ENCODE data around the gene PCDH10.

DNA sequence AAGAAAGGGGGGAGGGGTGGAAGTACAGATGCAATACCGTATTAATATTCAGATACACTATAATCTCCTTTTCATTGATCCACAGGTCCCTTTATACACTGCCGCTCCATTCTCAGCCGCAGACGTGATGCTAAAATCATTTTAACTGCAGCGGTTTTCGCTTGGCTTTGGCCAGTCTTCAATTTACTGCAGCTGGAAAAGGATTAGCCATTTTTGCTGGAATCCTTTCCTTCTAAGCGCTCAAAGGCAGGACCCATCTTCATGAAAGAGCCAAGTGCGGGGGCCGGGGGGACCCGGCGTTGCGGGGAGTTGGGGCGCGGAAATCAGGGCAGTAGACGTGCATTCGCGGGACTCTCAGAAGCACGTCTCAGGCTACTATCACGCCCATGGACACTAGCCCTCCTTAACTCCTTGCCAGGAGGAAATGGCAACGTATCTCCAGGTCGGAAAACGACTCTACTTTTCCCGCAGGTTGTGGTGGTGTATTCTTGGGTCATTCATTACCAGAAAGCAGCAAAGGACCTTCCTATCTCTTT is 1.7 kb upstream of the PCDH10 start:
- TF ChIP-seq, protein P1, sequence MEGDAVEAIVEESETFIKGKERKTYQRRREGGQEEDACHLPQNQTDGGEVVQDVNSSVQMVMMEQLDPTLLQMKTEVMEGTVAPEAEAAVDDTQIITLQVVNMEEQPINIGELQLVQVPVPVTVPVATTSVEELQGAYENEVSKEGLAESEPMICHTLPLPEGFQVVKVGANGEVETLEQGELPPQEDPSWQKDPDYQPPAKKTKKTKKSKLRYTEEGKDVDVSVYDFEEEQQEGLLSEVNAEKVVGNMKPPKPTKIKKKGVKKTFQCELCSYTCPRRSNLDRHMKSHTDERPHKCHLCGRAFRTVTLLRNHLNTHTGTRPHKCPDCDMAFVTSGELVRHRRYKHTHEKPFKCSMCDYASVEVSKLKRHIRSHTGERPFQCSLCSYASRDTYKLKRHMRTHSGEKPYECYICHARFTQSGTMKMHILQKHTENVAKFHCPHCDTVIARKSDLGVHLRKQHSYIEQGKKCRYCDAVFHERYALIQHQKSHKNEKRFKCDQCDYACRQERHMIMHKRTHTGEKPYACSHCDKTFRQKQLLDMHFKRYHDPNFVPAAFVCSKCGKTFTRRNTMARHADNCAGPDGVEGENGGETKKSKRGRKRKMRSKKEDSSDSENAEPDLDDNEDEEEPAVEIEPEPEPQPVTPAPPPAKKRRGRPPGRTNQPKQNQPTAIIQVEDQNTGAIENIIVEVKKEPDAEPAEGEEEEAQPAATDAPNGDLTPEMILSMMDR (IDR thresholded peaks at IDR 0.05) = no peak
- TF ChIP-seq POLR2A (IDR thresholded peaks at IDR 0.05) = no peak
